ENCODE results near the gene ZBTB39.

ZBTB39 gene

DNA sequence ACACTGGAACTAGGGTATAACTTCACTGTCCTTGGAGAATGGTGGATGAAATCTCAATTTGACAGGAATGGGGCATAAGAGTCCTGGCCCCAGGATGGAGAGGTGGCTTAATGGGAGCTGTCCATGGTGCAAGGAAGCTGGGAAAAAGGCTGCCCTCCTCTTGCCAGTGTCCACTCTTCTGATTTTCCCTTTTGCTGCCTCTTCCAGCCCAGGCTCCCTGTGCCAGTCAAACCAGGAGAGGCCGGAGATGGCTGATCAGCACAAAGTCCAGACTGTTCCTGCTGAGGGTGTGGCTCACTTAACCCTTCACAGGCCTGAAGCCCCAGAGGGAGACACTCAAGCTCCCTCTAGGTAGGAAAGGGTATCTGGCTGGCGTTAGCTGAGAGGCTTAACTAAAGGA is 43.5 kb upstream of the ZBTB39 start, which contains the start of gene MYO1A:
MYO1A (minus strand) TSS at position 240 of the 400 bp plus-strand sequence. CDS start 1,806 bp downstream, outside the sequence.
- Histone ChIP-seq H3K27me3 (ENCODE audit: insufficient read depth, poor library complexity, severe bottlenecking) (no peaks in the 10 kb centered on the region), H3K27ac (ENCODE audit: poor library complexity, severe bottlenecking) (no peak within 1 kb of the TSS), H3K4me3 (ENCODE audit: severe bottlenecking) (no peak within 1 kb of the TSS), H3K4me1 (ENCODE audit: insufficient read depth, poor library complexity, severe bottlenecking) (no peaks in the 10 kb centered on the region), H3K36me3 (ENCODE audit: low read depth) (no peaks in the 10 kb centered on the region), H3K9me3 (ENCODE audit: severe bottlenecking) (no peaks in the 10 kb centered on the region)
- peak; percentile 47 for ATAC-seq (ENCODE audit: low read depth)
- TF ChIP-seq CTCF (IDR thresholded peaks at IDR 0.05; ENCODE audit: poor library complexity, severe bottlenecking): no peak
- no peak for DNase-seq (ENCODE audit: low spot score)

GRCh38 chr12:57049119-57049446 is 42.7 kb upstream of the ZBTB39 start:
- H3K36me3 ChIP-seq (ENCODE audit: low read depth): no peaks in the 10 kb centered on the region
- H3K4me3 ChIP-seq (ENCODE audit: severe bottlenecking): no peak overlapping the region
- ATAC-seq (ENCODE audit: low read depth) (no peak), DNase-seq (ENCODE audit: low spot score) (no peak)
- H3K4me1 ChIP-seq (ENCODE audit: insufficient read depth, poor library complexity, severe bottlenecking): no peaks in the 10 kb centered on the region
- no peaks in the 10 kb centered on the region for H3K9me3 ChIP-seq (ENCODE audit: severe bottlenecking)
- no peaks in the 10 kb centered on the region for H3K27me3 ChIP-seq (ENCODE audit: insufficient read depth, poor library complexity, severe bottlenecking)
- no peak overlapping the region for H3K27ac ChIP-seq (ENCODE audit: poor library complexity, severe bottlenecking)
- TF ChIP-seq CTCF (IDR thresholded peaks at IDR 0.05; ENCODE audit: poor library complexity, severe bottlenecking): no peak

DNA sequence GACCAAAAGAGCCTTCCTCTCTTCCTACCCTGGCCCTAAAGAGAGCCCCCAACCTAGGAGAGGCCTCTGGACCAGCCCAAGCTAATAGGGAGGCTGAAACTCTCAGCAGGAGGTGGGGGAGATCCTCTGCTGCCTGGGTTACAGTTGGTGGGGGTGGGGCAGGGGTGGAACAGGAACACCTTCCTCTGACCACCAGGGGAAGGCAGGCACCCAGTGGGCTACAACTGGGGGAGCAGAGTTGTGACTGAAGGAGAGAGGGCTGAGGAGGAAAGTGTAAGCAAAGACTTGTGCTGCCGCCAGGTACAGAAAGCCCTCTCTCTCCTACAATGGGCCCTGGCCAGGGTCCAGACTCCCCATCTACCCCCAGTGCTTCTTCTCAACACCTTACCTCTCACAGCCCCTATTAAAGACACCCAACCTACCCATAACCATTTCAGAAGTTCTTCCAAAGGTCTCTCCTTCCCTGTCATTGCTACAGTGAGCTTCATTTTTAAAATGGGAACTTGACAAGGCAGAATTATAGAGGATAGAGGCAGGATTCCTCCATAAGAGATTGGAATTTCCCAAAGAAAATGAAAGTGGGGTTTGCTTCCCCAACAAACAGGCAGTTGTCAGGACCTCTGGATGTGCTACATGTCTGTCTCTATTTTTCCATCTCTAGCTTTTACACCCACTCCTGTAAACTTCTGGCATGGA is 42.2 kb upstream of the ZBTB39 start:
- Histone ChIP-seq H3K9me3 (ENCODE audit: severe bottlenecking) (no peaks in the 10 kb centered on the region), H3K36me3 (ENCODE audit: low read depth) (no peaks in the 10 kb centered on the region), H3K4me3 (ENCODE audit: severe bottlenecking) (no peak overlapping the region), H3K27ac (ENCODE audit: poor library complexity, severe bottlenecking) (no peak overlapping the region), H3K4me1 (ENCODE audit: insufficient read depth, poor library complexity, severe bottlenecking) (no peaks in the 10 kb centered on the region), H3K27me3 (ENCODE audit: insufficient read depth, poor library complexity, severe bottlenecking) (no peaks in the 10 kb centered on the region)
- DNase-seq (ENCODE audit: low spot score) (no peak), ATAC-seq (ENCODE audit: low read depth) (no peak)
- TF ChIP-seq CTCF (IDR thresholded peaks at IDR 0.05; ENCODE audit: poor library complexity, severe bottlenecking): no peak

DNA sequence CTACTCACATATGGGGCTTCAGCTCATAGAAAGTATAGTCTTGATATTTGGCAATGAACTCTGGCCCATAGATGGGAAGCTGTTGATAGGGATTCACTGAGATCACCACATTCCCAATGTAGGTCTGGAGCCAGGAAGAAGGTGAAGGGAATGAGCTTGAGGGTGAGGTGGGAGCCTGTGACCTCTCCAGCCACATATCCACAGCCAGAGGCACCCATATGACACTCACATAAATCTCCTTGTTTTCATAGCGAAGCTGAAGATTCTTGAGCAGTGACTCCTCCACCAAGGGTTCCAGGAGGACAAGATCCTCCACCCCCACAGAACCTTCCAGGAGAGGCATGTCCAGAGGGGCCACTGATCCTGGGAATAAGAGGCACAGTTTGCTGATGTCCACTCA is 41.6 kb upstream of the ZBTB39 start:
- DNase-seq (ENCODE audit: low spot score): no peak
- ATAC-seq (ENCODE audit: low read depth): no peak
- no peaks in the 10 kb centered on the region for H3K27me3 ChIP-seq (ENCODE audit: insufficient read depth, poor library complexity, severe bottlenecking)
- H3K4me1 ChIP-seq (ENCODE audit: insufficient read depth, poor library complexity, severe bottlenecking): no peaks in the 10 kb centered on the region
- H3K27ac ChIP-seq (ENCODE audit: poor library complexity, severe bottlenecking): no peak overlapping the region
- no peak for TF ChIP-seq CTCF (IDR thresholded peaks at IDR 0.05; ENCODE audit: poor library complexity, severe bottlenecking)
- H3K9me3 ChIP-seq (ENCODE audit: severe bottlenecking): no peaks in the 10 kb centered on the region
- H3K4me3 ChIP-seq (ENCODE audit: severe bottlenecking): no peak overlapping the region
- no peaks in the 10 kb centered on the region for H3K36me3 ChIP-seq (ENCODE audit: low read depth)
